ENCODE data around the gene CNOT4.
"Not testable (repeated sequence)": the region's sequence is repeated elsewhere in the genome, so short reads cannot be mapped to it uniquely, and the experiment has no call there.

Gene CNOT4

DNA sequence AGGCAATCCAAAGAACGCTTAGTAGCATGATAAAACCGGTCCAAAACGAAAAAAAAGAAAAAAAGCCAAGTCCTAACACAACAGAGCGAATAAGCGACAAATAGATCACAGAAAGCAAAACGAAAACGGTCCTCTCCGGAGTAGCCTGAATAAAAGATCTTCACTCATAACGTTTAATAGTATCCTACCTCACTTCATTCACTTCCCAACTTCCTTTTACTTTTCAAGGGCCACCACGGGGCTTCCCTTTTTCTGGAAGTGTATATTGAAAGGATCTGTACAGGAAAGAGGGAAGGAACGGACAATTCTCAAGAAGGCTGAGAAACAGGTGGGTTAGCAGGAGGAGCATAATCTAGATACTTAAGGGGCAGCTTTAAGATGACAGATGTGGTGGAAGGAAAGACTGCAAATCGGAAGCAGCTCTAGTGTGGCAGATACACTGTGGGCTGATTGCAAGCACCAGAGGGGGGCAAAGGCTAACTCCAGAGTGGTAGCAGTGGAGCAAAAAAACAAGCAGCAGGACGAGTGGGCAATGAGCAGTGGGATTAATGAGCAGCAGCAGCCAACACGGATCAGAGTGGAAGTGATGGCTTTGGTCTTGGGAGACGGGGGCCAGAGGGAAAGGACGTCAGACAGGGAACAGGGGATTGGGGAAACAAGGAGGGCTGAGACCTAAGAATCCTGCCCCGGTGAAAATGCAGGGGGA, 866 bp downstream of the CNOT4 start:
- Histone ChIP-seq H3K79me2 (ENCODE audit: insufficient read depth, low read depth) (peaks cover 53% of the 10 kb centered on the region), H3K36me3 (ENCODE audit: insufficient read depth) (no peaks in the 10 kb centered on the region), H2AFZ (ENCODE audit: low read depth) (peak overlapping the region; percentile 96; the same call in 1 of the 2 replicates), H3K27ac (peak overlapping the region; percentile 75), H3K9ac (peak overlapping the region; percentile 88), H3K27me3 (ENCODE audit: insufficient read depth, low read depth) (no peaks in the 10 kb centered on the region), H3K4me3 (IDR thresholded peaks at IDR 0.05; ENCODE audit: insufficient read depth, low read depth, low read length) (peak overlapping the region; percentile 83), H4K20me1 (ENCODE audit: insufficient read depth) (peaks cover 3% of the 10 kb centered on the region; the same call in 1 of the 2 replicates), H3K4me1 (ENCODE audit: low read depth, poor library complexity, severe bottlenecking) (peaks cover 57% of the 10 kb centered on the region), H3K4me2 (peak overlapping the region; percentile 67)
- TF ChIP-seq CTCF (conservative IDR thresholded peaks at IDR 0.05; ENCODE audit: low read depth, low read length) = no peak

GRCh38 chr7:135501402-135501801, 8.5 kb downstream of the CNOT4 start:
- H3K9ac ChIP-seq = no peak overlapping the region
- H3K4me2 ChIP-seq = no peak overlapping the region
- no peak overlapping the region for H3K4me3 ChIP-seq (IDR thresholded peaks at IDR 0.05; ENCODE audit: insufficient read depth, low read depth, low read length)
- no peaks in the 10 kb centered on the region for H3K27me3 ChIP-seq (ENCODE audit: insufficient read depth, low read depth)
- peaks cover 40% of the 10 kb centered on the region for H3K4me1 ChIP-seq (ENCODE audit: low read depth, poor library complexity, severe bottlenecking)
- no peak overlapping the region for H2AFZ ChIP-seq (ENCODE audit: low read depth)
- no peak for TF ChIP-seq CTCF (conservative IDR thresholded peaks at IDR 0.05; ENCODE audit: low read depth, low read length)
- no peak overlapping the region for H3K27ac ChIP-seq
- peaks cover 97% of the 10 kb centered on the region for H3K79me2 ChIP-seq (ENCODE audit: insufficient read depth, low read depth)
- peaks cover 20% of the 10 kb centered on the region for H4K20me1 ChIP-seq (ENCODE audit: insufficient read depth)
- H3K36me3 ChIP-seq (ENCODE audit: insufficient read depth) = no peaks in the 10 kb centered on the region

- no peaks in the 10 kb centered on the region for H3K36me3 ChIP-seq (ENCODE audit: insufficient read depth)
- H3K27me3 ChIP-seq (ENCODE audit: insufficient read depth, low read depth) = no peaks in the 10 kb centered on the region
- no peak overlapping the region for H3K9ac ChIP-seq
- no peak overlapping the region for H3K4me2 ChIP-seq
- peaks cover 20% of the 10 kb centered on the region for H4K20me1 ChIP-seq (ENCODE audit: insufficient read depth)
- no peak for TF ChIP-seq CTCF (conservative IDR thresholded peaks at IDR 0.05; ENCODE audit: low read depth, low read length)
- no peak overlapping the region for H2AFZ ChIP-seq (ENCODE audit: low read depth)
- H3K4me1 ChIP-seq (ENCODE audit: low read depth, poor library complexity, severe bottlenecking) = peaks cover 31% of the 10 kb centered on the region
- no peak overlapping the region for H3K27ac ChIP-seq
- no peak overlapping the region for H3K4me3 ChIP-seq (IDR thresholded peaks at IDR 0.05; ENCODE audit: insufficient read depth, low read depth, low read length)
- peaks cover 94% of the 10 kb centered on the region for H3K79me2 ChIP-seq (ENCODE audit: insufficient read depth, low read depth)
Observed at GRCh38 chr7:135499818-135500217, 10.1 kb downstream of the CNOT4 start.

- H3K27ac ChIP-seq; H3K36me3 ChIP-seq (ENCODE audit: insufficient read depth); H3K4me3 ChIP-seq (IDR thresholded peaks at IDR 0.05; ENCODE audit: insufficient read depth, low read depth, low read length); H3K27me3 ChIP-seq (ENCODE audit: insufficient read depth, low read depth); H2AFZ ChIP-seq (ENCODE audit: low read depth); H3K4me2 ChIP-seq; H3K9ac ChIP-seq: not testable (repeated sequence)
- peaks cover 24% of the 10 kb centered on the region for H4K20me1 ChIP-seq (ENCODE audit: insufficient read depth)
- H3K4me1 ChIP-seq (ENCODE audit: low read depth, poor library complexity, severe bottlenecking) = peaks cover 31% of the 10 kb centered on the region
- peaks cover 97% of the 10 kb centered on the region for H3K79me2 ChIP-seq (ENCODE audit: insufficient read depth, low read depth)
Observed at GRCh38 chr7:135497161-135497560, 12.7 kb downstream of the CNOT4 start.

- Histone ChIP-seq H3K4me3 (IDR thresholded peaks at IDR 0.05; ENCODE audit: insufficient read depth, low read depth, low read length) (no peak overlapping the region), H3K36me3 (ENCODE audit: insufficient read depth) (no peaks in the 10 kb centered on the region), H3K27me3 (ENCODE audit: insufficient read depth, low read depth) (no peaks in the 10 kb centered on the region), H3K27ac (no peak overlapping the region), H3K4me1 (ENCODE audit: low read depth, poor library complexity, severe bottlenecking) (peaks cover 11% of the 10 kb centered on the region), H3K9ac (no peak overlapping the region), H2AFZ (ENCODE audit: low read depth) (no peak overlapping the region), H4K20me1 (ENCODE audit: insufficient read depth) (peaks cover 13% of the 10 kb centered on the region; the same call in 1 of the 2 replicates), H3K4me2 (no peak overlapping the region), H3K79me2 (ENCODE audit: insufficient read depth, low read depth) (peaks cover 89% of the 10 kb centered on the region)
- no peak for TF ChIP-seq CTCF (conservative IDR thresholded peaks at IDR 0.05; ENCODE audit: low read depth, low read length)
Observed at GRCh38 chr7:135493362-135493761, 16.5 kb downstream of the CNOT4 start.
